H1 (cell line): ENCODE data around the gene CRKL. TPM values are rescaled to one million over a fixed set of nuclear protein-coding genes. Genes with fewer than 3 reads are reported as not detected.
A peak's percentile ranks its signal among the peaks of the same experiment; 100 is the strongest.

Source experiments
- CTCF ChIA-PET: fragments of 300-600 bp; sonication (Branson Sonifier 250); formaldehyde crosslinking; loops from one replicate; lab custom pipeline; 2021; ENCODE audit not compliant: partially characterized antibody; lab: Charles Lee
- POLR2A ChIA-PET: fragments of 300-600 bp; sonication (Branson Sonifier 250); formaldehyde crosslinking; loops from one replicate; lab custom pipeline; 2021; ENCODE audit warnings: inconsistent platforms; ENCODE audit not compliant: partially characterized antibody; lab: Charles Lee
- DNase-seq, 2 experiments: peaks; one replicate each; pipeline versions ENCODE4 v3.0.0 to v3.0.0-alpha.2; 2010 to 2022; ENCODE audit warnings: low spot score in 2 of 2, low read depth in 1 of 2, mixed read lengths in 1 of 2
- FAIRE-seq: peaks from 2 replicates; lab custom pipeline; 2011; peaks lifted over from hg19 to GRCh38; lab: Jason Lieb, UNC
- H2AFZ ChIP-seq: 2 replicates; pipeline ENCODE4 v1.8.1; 2012; ENCODE audit warnings: low read length, inconsistent platforms
- H2AK5ac ChIP-seq: 2 replicates; pipeline ENCODE4 v1.6.1; 2013; ENCODE audit warnings: low read depth, low read length
- H2BK120ac ChIP-seq: replicated peaks from 2 replicates; pipeline ENCODE3; 2013; ENCODE audit warnings: low read depth, low read length, inconsistent platforms
- H2BK12ac ChIP-seq: 2 replicates; pipeline ENCODE4 v1.6.1; 2013; ENCODE audit warnings: low read depth, low read length
- H2BK15ac ChIP-seq: 2 replicates; pipeline ENCODE4 v1.6.1; 2013; ENCODE audit warnings: low read length
- H2BK20ac ChIP-seq: 2 replicates; pipeline ENCODE4 v1.6.1; 2013; ENCODE audit warnings: low read length
- H2BK5ac ChIP-seq: 2 replicates; pipeline ENCODE4 v1.6.1; 2013; ENCODE audit warnings: low read depth, low read length
- H3K14ac ChIP-seq: 2 replicates; pipeline ENCODE4 v1.6.1; 2013; ENCODE audit warnings: inconsistent platforms; ENCODE audit not compliant: insufficient read length
- H3K18ac ChIP-seq: 2 replicates; pipeline ENCODE4 v1.6.1; 2013; ENCODE audit warnings: low read length; ENCODE audit errors: extremely low read depth
- H3K23ac ChIP-seq: 2 replicates; pipeline ENCODE4 v1.6.1; 2013; ENCODE audit warnings: inconsistent platforms; ENCODE audit not compliant: insufficient read length
- H3K23me2 ChIP-seq: 2 replicates; pipeline ENCODE4 v1.6.1; 2013; ENCODE audit warnings: low read depth, low read length
- H3K27ac ChIP-seq: 2 replicates; pipeline ENCODE4 v1.6.1; 2011; ENCODE audit warnings: low read depth, low read length, inconsistent platforms
- H3K27me3 ChIP-seq, 4 experiments: replicated peaks in 1 of 4; 1 replicate in 1 of 4; 2 replicates in 3 of 4; pipeline versions ENCODE4 v1.6.1 to v1.8.1; 2011 to 2013; ENCODE audit warnings: low read length in 3 of 4, mild to moderate bottlenecking in 3 of 4, inconsistent platforms in 2 of 4, mixed read lengths in 2 of 4, moderate library complexity in 1 of 4; ENCODE audit not compliant: control insufficient read depth in 3 of 4, insufficient read depth in 3 of 4; ENCODE audit errors: extremely low read depth in 1 of 4
- H3K36me3 ChIP-seq, 4 experiments: 2 replicates each; pipeline versions ENCODE4 v1.6.1 to v1.8.1; 2011 to 2013; ENCODE audit warnings: mild to moderate bottlenecking in 4 of 4, low read length in 3 of 4, moderate library complexity in 2 of 4, control low read depth in 1 of 4, inconsistent platforms in 1 of 4; ENCODE audit not compliant: insufficient read depth in 4 of 4, control insufficient read depth in 2 of 4
- H3K4ac ChIP-seq: replicated peaks from 2 replicates; pipeline ENCODE3; 2013; ENCODE audit warnings: low read length, low read depth, mixed read lengths, inconsistent platforms; ENCODE audit not compliant: insufficient read length
- H3K4me1 ChIP-seq, 4 experiments: replicated peaks in 1 of 4; 1 replicate in 1 of 4; 2 replicates in 3 of 4; pipeline versions ENCODE4 v1.6.1 to v1.8.1; 2011 to 2013; ENCODE audit warnings: low read length in 3 of 4, inconsistent platforms in 2 of 4, mixed read lengths in 1 of 4; ENCODE audit not compliant: insufficient read depth in 4 of 4, control insufficient read depth in 3 of 4
- H3K4me2 ChIP-seq, 2 experiments: 2 replicates each; pipeline versions ENCODE4 v1.6.1 to v1.8.1; 2011 to 2013; ENCODE audit warnings: low read depth in 2 of 2, low read length in 2 of 2, control low read depth in 1 of 2, inconsistent platforms in 1 of 2, mild to moderate bottlenecking in 1 of 2; ENCODE audit not compliant: insufficient read depth in 1 of 2
- H3K4me3 ChIP-seq, 4 experiments: fragments of 200-600, 300-600 bp in 1 of 4; sonication (generic), shearing (Covaris generic), sonication (Bioruptor Twin) in 1 of 4; 2 replicates each; pipeline versions ENCODE4 v1.5.1 to v1.8.1; 2011 to 2016; ENCODE audit warnings: low read length in 4 of 4, low read depth in 3 of 4, control low read depth in 2 of 4, inconsistent platforms in 2 of 4, mild to moderate bottlenecking in 2 of 4, mixed read lengths in 1 of 4, moderate library complexity in 1 of 4; ENCODE audit not compliant: insufficient read depth in 2 of 4; ENCODE audit errors: extremely low read depth in 1 of 4
- H3K56ac ChIP-seq: replicated peaks from 2 replicates; pipeline ENCODE3; 2013; ENCODE audit warnings: low read depth, mild to moderate bottlenecking, mixed read lengths, low read length, inconsistent platforms; ENCODE audit not compliant: insufficient read length
- H3K79me1 ChIP-seq: 2 replicates; pipeline ENCODE4 v1.6.1; 2013; ENCODE audit warnings: low read depth, low read length, control low read depth
- H3K79me2 ChIP-seq, 2 experiments: 2 replicates each; pipeline versions ENCODE4 v1.6.1 to v1.8.1; 2012 to 2013; ENCODE audit warnings: low read length in 2 of 2, mild to moderate bottlenecking in 2 of 2, inconsistent platforms in 1 of 2; ENCODE audit not compliant: insufficient read depth in 2 of 2, control insufficient read depth in 1 of 2
- H3K9ac ChIP-seq, 4 experiments: replicated peaks in 1 of 4; 1 replicate in 1 of 4; 2 replicates in 3 of 4; pipeline versions ENCODE4 v1.6.1 to v1.8.1; 2011 to 2013; ENCODE audit warnings: low read depth in 3 of 4, low read length in 3 of 4, control low read depth in 2 of 4, mild to moderate bottlenecking in 2 of 4, moderate library complexity in 2 of 4, inconsistent platforms in 1 of 4; ENCODE audit errors: extremely low read depth in 1 of 4
- H3K9me3 ChIP-seq, 2 experiments: 2 replicates each; pipeline versions ENCODE4 v1.6.1 to v1.8.1; 2012 to 2013; ENCODE audit warnings: mild to moderate bottlenecking in 2 of 2, moderate library complexity in 2 of 2, control low read depth in 1 of 2, inconsistent platforms in 1 of 2, low read depth in 1 of 2, low read length in 1 of 2, mixed read lengths in 1 of 2; ENCODE audit not compliant: insufficient read depth in 2 of 2
- H4K20me1 ChIP-seq, 2 experiments: replicated peaks in 1 of 2; 2 replicates each; pipeline versions ENCODE3 to v1.8.1; 2011 to 2013; ENCODE audit warnings: inconsistent platforms in 2 of 2, low read length in 2 of 2, mild to moderate bottlenecking in 1 of 2; ENCODE audit not compliant: insufficient read depth in 2 of 2, control insufficient read depth in 1 of 2
- H4K5ac ChIP-seq: 2 replicates; pipeline ENCODE4 v1.6.1; 2013; ENCODE audit warnings: low read length, low read depth, mixed read lengths, inconsistent platforms; ENCODE audit not compliant: insufficient read length
- H4K8ac ChIP-seq: 2 replicates; pipeline ENCODE4 v1.8.0; 2013; ENCODE audit warnings: mild to moderate bottlenecking, moderate library complexity, low read length, inconsistent platforms; ENCODE audit not compliant: insufficient read depth; ENCODE audit errors: extremely low read depth
- H4K91ac ChIP-seq: replicated peaks from 2 replicates; pipeline ENCODE3; 2013; ENCODE audit warnings: low read length, mixed read lengths, inconsistent platforms; ENCODE audit not compliant: insufficient read length
- CEBPB ChIP-seq: IDR thresholded peaks from 2 replicates; pipeline ENCODE4 v1.6.1; 2012; ENCODE audit warnings: low read depth, low read length
- CHD1 ChIP-seq: IDR thresholded peaks from 2 replicates; pipeline ENCODE4 v1.6.1; 2012; ENCODE audit warnings: low read depth, low read length, improper control_type of control experiment
- CHD2 ChIP-seq: IDR thresholded peaks from 2 replicates; pipeline ENCODE4 v1.6.1; 2012; ENCODE audit warnings: low read length, improper control_type of control experiment
- RNF2 ChIP-seq: fragments of 200-900, 300-1000 bp; sonication (generic); IDR thresholded peaks from 2 replicates; pipeline ENCODE4 v1.7.1; 2016; ENCODE audit warnings: borderline replicate concordance, low read depth, mild to moderate bottlenecking, antibody characterized with exemption, low read length; ENCODE audit not compliant: poor library complexity, severe bottlenecking; ENCODE audit errors: missing control alignments
- SIRT6 ChIP-seq: IDR thresholded peaks from one replicate; pipeline ENCODE4 v1.7.1; 2012; ENCODE audit warnings: low read length, inconsistent platforms
- SP4 ChIP-seq: IDR thresholded peaks from 2 replicates; pipeline ENCODE4 v1.6.1; 2012; ENCODE audit warnings: low read length, inconsistent platforms
- SUZ12 ChIP-seq: fragments of 200-600 bp; sonication (generic); IDR thresholded peaks from 2 replicates; pipeline ENCODE4 v1.6.1; 2012; ENCODE audit warnings: mild to moderate bottlenecking, inconsistent platforms, low read length, moderate library complexity, mixed read lengths
- TBP ChIP-seq: IDR thresholded peaks from 2 replicates; pipeline ENCODE4 v1.6.1; 2011; ENCODE audit warnings: low read depth, low read length, improper control_type of control experiment
- TCF12 ChIP-seq: IDR thresholded peaks from 2 replicates; pipeline ENCODE4 v1.6.1; 2011; ENCODE audit warnings: low read depth, mild to moderate bottlenecking, low read length
- USF2 ChIP-seq: IDR thresholded peaks from 2 replicates; pipeline ENCODE4 v1.6.1; 2011; ENCODE audit warnings: low read length, improper control_type of control experiment
- ZNF274 ChIP-seq: IDR thresholded peaks from 2 replicates; pipeline ENCODE4 v1.7.0; 2012; ENCODE audit warnings: low read length, borderline replicate concordance; ENCODE audit errors: extremely low read depth
- WGBS, 2 experiments: shearing (Covaris generic) in 1 of 2; methylation state at CpG; one replicate each; pipeline versions ENCODE4 v1.1.6 to v1.1.7; 2013 to 2015; ENCODE audit warnings: low lambda C conversion rate in 2 of 2, mixed read lengths in 2 of 2, inconsistent platforms in 1 of 2, low coverage in 1 of 2, missing lambda C conversion rate in 1 of 2; ENCODE audit not compliant: insufficient replicate concordance in 2 of 2, insufficient coverage in 1 of 2, insufficient read length in 1 of 2; ENCODE audit errors: extremely low coverage in 1 of 2, missing lambda C conversion rate in 1 of 2; 5-methylcytosine and 5-hydroxymethylcytosine counted together
- polyA plus RNA-seq, 7 experiments: library from polyadenylated mRNA; depleted of rRNA in 3 of 7; stranded (reverse) in 5 of 7; unstranded in 2 of 7; fragments of >200 nt in 5 of 7; fragments of 200-250 nt in 2 of 7; gene quantifications; 1 replicate in 5 of 7; 2 replicates in 1 of 7; 4 replicates in 1 of 7; pipeline versions ENCODE4 v1.2.1 to v1.2.3, GENCODE V29; 2011 to 2013; ENCODE audit warnings: missing spikeins in 2 of 7, mixed read lengths in 2 of 7
- total RNA-seq: library from RNA; stranded (reverse); fragmentation: NEBNext Ultra II Directional; extraction: Animal tissue kit (Norgen Biotek cat#: 25700); gene quantifications from 2 replicates; pipeline ENCODE4 v1.2.1, GENCODE V29; 2021

Gene CRKL
- total and polyA plus RNA-seq, 2 of the 8 experiments (the other 6 are each of a cell fraction or from before 2014, with no cell fraction given) = 34.5 to 94.5 TPM

DNA sequence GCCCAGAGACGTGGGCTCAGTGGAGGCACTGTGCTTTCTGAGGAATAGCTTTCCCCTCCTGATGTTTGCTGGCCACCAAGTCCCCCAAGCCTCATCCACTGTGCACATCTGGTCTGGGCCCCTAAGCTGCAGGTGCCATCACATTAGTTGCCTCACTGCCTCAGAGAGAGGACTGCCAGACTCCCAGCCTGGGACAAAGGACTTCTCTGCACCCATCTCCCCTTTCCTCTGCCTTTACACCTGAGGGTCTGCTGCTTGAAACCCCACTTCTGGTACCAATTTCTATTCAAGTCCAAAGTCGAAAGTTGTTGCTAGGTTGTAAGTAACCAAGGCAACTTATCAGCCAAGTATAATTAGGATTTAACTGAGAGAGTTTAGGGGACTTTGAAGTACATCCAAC, 61.2 kb downstream of the CRKL start:
- peaks cover 5 to 25% (median 8%) of the 10 kb centered on the region in 4 experiments; a peak in 6 of 7 replicates for H3K4me1 ChIP-seq
- CTCF ChIA-PET = interaction anchor here (0.8 to 2.5 kb wide), 3 partner anchors 10 to 20 kb away, joined by 4 to 10 read pairs (median 4); no protein-coding TSS in a partner anchor

More for the DNA sequence above, 61.2 kb downstream of the CRKL start:
- peaks cover 1 to 2% of the 10 kb centered on the region in 2 experiments for H4K20me1 ChIP-seq
- no peaks in the 10 kb centered on the region for H3K36me3 ChIP-seq
- H3K79me1 ChIP-seq = no peaks in the 10 kb centered on the region
- DNase-seq = no peak
- H3K4ac ChIP-seq = peak overlapping the region; percentile 27
- no peak overlapping the region; a peak in 1 of 4 replicates for H3K4me2 ChIP-seq
- H2BK5ac ChIP-seq = no peak overlapping the region
- H2AK5ac ChIP-seq = no peak overlapping the region
- 76% methylated on average over 2 of the region's 2 CpGs; no CpG with 5 or more reads in 1 of the 2 experiments for WGBS, 2 experiments
- H2BK15ac ChIP-seq = no peak overlapping the region
- H2BK12ac ChIP-seq = no peak overlapping the region
- no peak overlapping the region; a peak in 1 of 8 replicates for H3K4me3 ChIP-seq
- POLR2A ChIA-PET = interaction anchor here (1.2 to 2.1 kb wide), 3 partner anchors 10 to 24 kb away, joined by 4 to 15 read pairs (median 4); partner anchors contain the start of genes AIFM3 and THAP7
- no peak overlapping the region for H3K14ac ChIP-seq
- H2BK20ac ChIP-seq = no peak overlapping the region
- H3K18ac ChIP-seq = no peak overlapping the region
- no peak overlapping the region for H3K23ac ChIP-seq
- H3K9ac ChIP-seq = no peak overlapping the region
- no peak for FAIRE-seq
- H3K27ac ChIP-seq = no peak overlapping the region
- H2BK120ac ChIP-seq = no peak overlapping the region
- H2AFZ ChIP-seq = no peak overlapping the region
- peaks cover 8% of the 10 kb centered on the region for H3K23me2 ChIP-seq
- H4K8ac ChIP-seq = no peak overlapping the region
- H4K91ac ChIP-seq = no peak overlapping the region
- H4K5ac ChIP-seq = no peak overlapping the region
- no peaks in the 10 kb centered on the region for H3K79me2 ChIP-seq
- H3K27me3 ChIP-seq = peaks cover 0 to 14% (median 8%) of the 10 kb centered on the region in 4 experiments; a peak in 5 of 7 replicates
- H3K9me3 ChIP-seq = peaks cover 11 to 17% of the 10 kb centered on the region in 2 experiments
- no peak for TF ChIP-seq CHD2
- TF ChIP-seq RNF2 = no peak
- TF ChIP-seq SP4 = no peak
- TF ChIP-seq TCF12 = no peak
- TF ChIP-seq SIRT6 = no peak
- TF ChIP-seq ZNF274 = no peak
- TF ChIP-seq SUZ12 = no peak
- no peak for TF ChIP-seq USF2
- no peak for TF ChIP-seq CHD1
- TF ChIP-seq CEBPB = no peak
- no peak for TF ChIP-seq TBP
- no peak overlapping the region for H3K56ac ChIP-seq
